GM10266 (cell line): ENCODE measurements around the gene RALGDS.
A peak's percentile ranks its signal among the peaks of the same experiment; 100 is the strongest.

Experiments used
- DNase-seq: peaks from one replicate; pipeline ENCODE4 v3.0.0; 2012; ENCODE audit errors: extremely low spot score
- CTCF ChIP-seq: IDR thresholded peaks from 2 replicates; pipeline ENCODE4 v1.5.1; 2012; ENCODE audit warnings: mild to moderate bottlenecking, low read depth; ENCODE audit not compliant: control insufficient read depth, insufficient read depth; ENCODE audit errors: missing control alignments

The RALGDS gene

GRCh38 chr9:133125941-133126696, 5.1 kb upstream of the RALGDS start:
- DNase-seq, result peak; percentile 75
- no peak for TF ChIP-seq CTCF

- no peak for DNase-seq
- TF ChIP-seq CTCF, result no peak
These were observed 3.9 kb upstream of the RALGDS start for GRCh38 chr9:133124907-133125275.

- no peak for DNase-seq
- TF ChIP-seq CTCF, result no peak
These were observed 3.3 kb upstream of the RALGDS start for GRCh38 chr9:133124123-133124906.

- TF ChIP-seq CTCF, result no peak
- no peak for DNase-seq
These were observed 2.0 kb upstream of the RALGDS start for GRCh38 chr9:133122935-133123611.

- DNase-seq, result no peak
- no peak for TF ChIP-seq CTCF
These were observed 1.5 kb upstream of the RALGDS start for GRCh38 chr9:133122605-133122934.

GRCh38 chr9:133121915-133122550, 993 bp upstream of the RALGDS start:
- DNase-seq, result no peak

More at GRCh38 chr9:133121915-133122550, 993 bp upstream of the RALGDS start:
- no peak for TF ChIP-seq CTCF
